Activated T-cell treated with anti-CD3 and anti-CD28 coated beads, Interleukin-2, amount 50 U/mL, for 4 hours (primary cell): ENCODE results near the gene FOXD3. TPM values are rescaled to one million over a fixed set of nuclear protein-coding genes. Genes with fewer than 3 reads are reported as not detected.
A peak's percentile ranks its signal among the peaks of the same experiment; 100 is the strongest.
"Not testable (repeated sequence)": the region's sequence is repeated elsewhere in the genome, so short reads cannot be mapped to it uniquely, and the experiment has no call there.

Experiments used
- ATAC-seq, 2 donors: fragments of 200-7000 bp; cut with Tn5 transposase; one replicate each; pipeline ENCODE4 v1.10.0; 2021
- DNase-seq: peaks from one replicate; pipeline ENCODE4 v3.0.0-alpha.2; 2020
- H3K27me3 Mint-ChIP-seq: one replicate; pipeline ENCODE4 v1.8.0; 2021; ENCODE audit warnings: low read depth, mixed read lengths
- H3K36me3 Mint-ChIP-seq: one replicate; pipeline ENCODE4 v1.8.0; 2022; ENCODE audit warnings: mixed read lengths; ENCODE audit not compliant: insufficient read depth
- H3K4me1 Mint-ChIP-seq: one replicate; pipeline ENCODE4 v1.8.0; 2021; ENCODE audit warnings: low read depth, mixed read lengths
- H3K4me3 Mint-ChIP-seq: one replicate; pipeline ENCODE4 v1.8.0; 2021; ENCODE audit warnings: mild to moderate bottlenecking, moderate library complexity, mixed read lengths
- H3K9me3 Mint-ChIP-seq: one replicate; pipeline ENCODE4 v1.8.0; 2021; ENCODE audit warnings: mixed read lengths
- total RNA-seq, 3 donors: library from RNA; stranded (reverse); gene quantifications; one replicate each; pipeline ENCODE4 v1.2.1, GENCODE V29; 2021

Gene FOXD3
- total RNA-seq, 3 donors from 2014 or later: not detected

GRCh38 chr1:63326106-63326472 is 3.7 kb downstream of the FOXD3 start:
- H3K9me3 Mint-ChIP-seq: peaks cover 11% of the 10 kb centered on the region
- H3K36me3 Mint-ChIP-seq: peaks cover 3% of the 10 kb centered on the region
- H3K4me1 Mint-ChIP-seq: peaks cover 30% of the 10 kb centered on the region
- DNase-seq (no peak), ATAC-seq (no peak)
- H3K27me3 Mint-ChIP-seq: peaks cover 73% of the 10 kb centered on the region
- no peak overlapping the region for H3K4me3 Mint-ChIP-seq

- no peak for ATAC-seq
- peaks cover 25% of the 10 kb centered on the region for H3K4me1 Mint-ChIP-seq
- H3K4me3 Mint-ChIP-seq: no peak overlapping the region
Observed at GRCh38 chr1:63326473-63327380, 4.4 kb downstream of the FOXD3 start.

GRCh38 chr1:63327417-63328054 is 5.2 kb downstream of the FOXD3 start:
- H3K4me3 Mint-ChIP-seq: no peak overlapping the region
- H3K4me1 Mint-ChIP-seq: peaks cover 21% of the 10 kb centered on the region
- peaks cover 11% of the 10 kb centered on the region for H3K9me3 Mint-ChIP-seq
- DNase-seq: no peak
- peaks cover 73% of the 10 kb centered on the region for H3K27me3 Mint-ChIP-seq
- ATAC-seq: no peak
- peaks cover 3% of the 10 kb centered on the region for H3K36me3 Mint-ChIP-seq

More at GRCh38 chr1:63326473-63327380, 4.4 kb downstream of the FOXD3 start:
- Mint-ChIP-seq H3K36me3 (peaks cover 3% of the 10 kb centered on the region), H3K9me3 (peaks cover 11% of the 10 kb centered on the region), H3K27me3 (peaks cover 70% of the 10 kb centered on the region)
- DNase-seq: no peak

DNA sequence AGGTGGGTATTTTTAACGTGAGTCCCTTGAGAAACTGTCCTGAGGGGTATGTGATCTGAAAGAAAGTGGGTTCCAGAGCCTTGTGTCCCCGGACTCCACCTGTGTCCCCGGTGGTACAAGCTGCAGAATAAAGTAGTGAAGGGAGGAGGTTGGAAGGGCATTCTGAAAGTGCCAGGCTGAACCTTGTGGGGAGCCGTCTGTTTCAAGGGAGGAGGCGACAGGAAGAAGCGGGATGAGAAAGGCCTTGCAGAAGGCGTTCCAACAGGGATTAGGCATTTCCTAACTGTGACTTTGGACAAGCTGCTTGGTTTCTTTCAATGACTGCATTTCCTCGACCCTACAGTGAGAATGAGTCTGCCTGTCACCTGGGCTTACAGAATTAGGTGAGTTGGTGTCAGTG is 5.8 kb downstream of the FOXD3 start:
- Mint-ChIP-seq H3K27me3 (peaks cover 77% of the 10 kb centered on the region), H3K9me3 (peaks cover 11% of the 10 kb centered on the region), H3K36me3 (peaks cover 3% of the 10 kb centered on the region), H3K4me1 (peaks cover 21% of the 10 kb centered on the region), H3K4me3 (no peak overlapping the region)
- ATAC-seq (no peak), DNase-seq (no peak)

DNA sequence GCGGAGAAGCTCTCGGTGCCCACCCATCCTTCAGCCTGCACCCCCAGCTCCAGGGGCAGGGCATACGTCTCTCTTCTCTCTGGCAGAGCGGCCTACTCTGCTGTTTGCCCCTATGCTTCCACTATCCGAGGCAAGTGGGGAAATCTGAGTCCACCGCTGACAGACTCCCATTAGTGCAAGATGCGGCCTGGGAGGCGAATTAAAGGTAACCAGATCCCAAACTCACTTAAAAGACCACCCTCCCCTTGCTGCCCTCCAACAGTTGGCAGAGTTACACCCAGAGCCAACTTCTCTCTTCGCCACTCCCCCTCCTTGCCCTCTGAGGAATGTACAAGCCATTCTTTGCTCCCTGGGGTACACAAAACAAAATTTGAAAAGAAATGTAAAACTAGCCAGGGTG is 6.4 kb downstream of the FOXD3 start:
- Mint-ChIP-seq H3K4me1 (peaks cover 18% of the 10 kb centered on the region), H3K27me3 (peaks cover 78% of the 10 kb centered on the region), H3K9me3 (peaks cover 11% of the 10 kb centered on the region), H3K4me3 (no peak overlapping the region), H3K36me3 (peaks cover 3% of the 10 kb centered on the region)
- ATAC-seq: no peak
- DNase-seq: no peak

DNA sequence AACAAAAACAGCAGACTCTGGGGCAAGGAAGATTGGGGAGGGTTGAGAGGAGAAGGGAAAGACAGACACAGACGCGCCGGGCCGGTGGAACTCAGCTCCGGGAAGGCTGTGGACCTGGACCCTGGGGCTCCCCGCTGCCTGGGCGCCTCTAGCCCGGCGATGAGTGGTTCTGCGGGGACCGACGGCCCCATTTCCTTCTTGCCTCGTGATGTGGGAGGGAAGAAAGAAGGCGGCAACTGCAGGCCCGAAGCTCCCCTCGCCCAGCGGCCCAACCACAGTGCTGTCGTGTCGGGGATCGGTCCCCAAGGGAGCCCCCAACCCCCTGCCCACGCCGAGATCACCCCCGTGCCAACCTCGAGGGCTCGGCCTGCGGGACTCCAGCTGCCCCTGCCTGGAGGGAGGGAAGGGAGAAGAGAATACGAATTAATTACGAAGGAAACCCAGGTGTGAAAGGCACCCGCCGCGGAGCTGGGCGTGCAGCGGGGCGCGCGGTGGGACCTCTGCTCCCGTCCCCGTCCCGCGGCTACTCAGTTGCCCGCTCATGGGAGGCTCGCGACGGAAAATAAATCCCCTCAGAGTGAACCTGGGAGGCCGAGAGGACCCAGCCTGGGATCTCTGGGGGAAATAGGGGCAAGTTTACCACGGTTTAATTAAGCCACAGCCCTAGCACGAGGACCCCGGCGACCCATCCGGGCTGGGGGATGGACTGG is 7.4 kb downstream of the FOXD3 start:
- peaks cover 15% of the 10 kb centered on the region for H3K4me1 Mint-ChIP-seq
- peaks cover 3% of the 10 kb centered on the region for H3K36me3 Mint-ChIP-seq
- H3K9me3 Mint-ChIP-seq: peaks cover 11% of the 10 kb centered on the region
- H3K4me3 Mint-ChIP-seq: no peak overlapping the region
- DNase-seq: no peak
- peaks cover 83% of the 10 kb centered on the region for H3K27me3 Mint-ChIP-seq
- ATAC-seq: peak in 1 of 2 donors; percentile 10

DNA sequence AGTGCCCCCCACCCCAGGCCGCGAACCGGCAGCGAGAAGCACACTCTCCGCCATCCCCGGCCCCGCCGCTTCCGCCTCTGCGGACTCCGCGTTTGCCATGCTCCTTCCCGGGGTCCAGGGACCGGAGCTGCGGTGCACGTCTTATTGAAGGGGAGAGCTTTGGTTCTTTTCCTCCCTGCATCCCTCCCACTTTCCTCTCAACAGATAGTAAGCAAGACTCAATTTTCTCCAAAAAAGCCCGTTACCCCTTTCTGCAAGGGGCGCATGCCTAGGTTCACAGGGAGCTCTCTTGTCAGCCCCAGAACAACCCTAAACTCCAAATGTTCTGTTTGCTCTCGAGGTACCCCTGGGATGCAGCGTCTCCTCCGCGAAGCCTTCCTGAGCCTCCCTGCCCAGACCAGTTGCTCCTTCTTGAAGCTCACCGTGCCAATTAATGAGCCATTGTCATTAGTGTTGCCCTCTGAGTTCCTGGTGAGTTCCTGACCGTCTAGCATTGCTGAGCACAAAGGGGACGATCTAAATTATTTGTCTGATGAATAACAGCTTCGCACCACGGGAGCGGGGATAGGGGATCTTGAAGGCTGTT is 8.1 kb downstream of the FOXD3 start:
- DNase-seq: no peak
- no peak overlapping the region for H3K4me3 Mint-ChIP-seq
- no peak for ATAC-seq
- H3K4me1 Mint-ChIP-seq: peaks cover 15% of the 10 kb centered on the region
- H3K9me3 Mint-ChIP-seq: peaks cover 11% of the 10 kb centered on the region
- H3K36me3 Mint-ChIP-seq: peaks cover 3% of the 10 kb centered on the region
- peaks cover 85% of the 10 kb centered on the region for H3K27me3 Mint-ChIP-seq

- peaks cover 28% of the 10 kb centered on the region for H3K27me3 Mint-ChIP-seq
- H3K9me3 Mint-ChIP-seq: no peaks in the 10 kb centered on the region
- DNase-seq (no peak), ATAC-seq (no peak)
- H3K4me1 Mint-ChIP-seq: no peaks in the 10 kb centered on the region
- no peaks in the 10 kb centered on the region for H3K36me3 Mint-ChIP-seq
- no peak overlapping the region for H3K4me3 Mint-ChIP-seq
Observed at GRCh38 chr1:63342402-63342801, 20.0 kb downstream of the FOXD3 start.

- DNase-seq: no peak
- ATAC-seq: no peak
- no peak overlapping the region for H3K4me3 Mint-ChIP-seq
- H3K36me3 Mint-ChIP-seq: no peaks in the 10 kb centered on the region
- H3K4me1 Mint-ChIP-seq: no peaks in the 10 kb centered on the region
- H3K27me3 Mint-ChIP-seq: peaks cover 32% of the 10 kb centered on the region
- H3K9me3 Mint-ChIP-seq: no peaks in the 10 kb centered on the region
Observed at GRCh38 chr1:63343922-63344321, 21.6 kb downstream of the FOXD3 start.

- no peaks in the 10 kb centered on the region for H3K9me3 Mint-ChIP-seq
- no peak overlapping the region for H3K4me3 Mint-ChIP-seq
- H3K36me3 Mint-ChIP-seq: no peaks in the 10 kb centered on the region
Observed at GRCh38 chr1:63350320-63350719, 28.0 kb downstream of the FOXD3 start.

DNA sequence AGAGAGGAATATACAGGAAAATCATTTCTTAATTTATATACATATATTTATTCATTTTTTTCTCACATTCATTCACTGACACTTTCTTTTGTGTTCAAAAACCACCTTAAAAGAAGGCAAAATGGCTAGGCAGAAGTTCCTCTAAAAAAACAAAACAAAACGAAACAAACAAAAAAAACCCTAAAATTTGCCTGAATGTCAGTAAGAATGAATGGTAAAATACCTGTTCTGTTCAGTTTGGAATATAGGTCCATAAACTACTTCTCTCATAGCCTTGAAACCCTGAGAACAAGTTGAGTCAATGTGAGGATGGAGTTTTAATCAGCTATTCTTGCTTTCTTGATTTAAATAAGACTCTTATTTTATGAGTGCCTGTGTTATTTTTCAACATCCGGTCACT is 30.4 kb downstream of the FOXD3 start:
- Mint-ChIP-seq H3K36me3 (no peaks in the 10 kb centered on the region), H3K9me3 (no peaks in the 10 kb centered on the region), H3K4me1 (no peaks in the 10 kb centered on the region), H3K27me3 (peaks cover 22% of the 10 kb centered on the region), H3K4me3 (no peak overlapping the region)
- DNase-seq: no peak
- ATAC-seq: no peak

More at GRCh38 chr1:63350320-63350719, 28.0 kb downstream of the FOXD3 start:
- Mint-ChIP-seq H3K27me3 (peaks cover 27% of the 10 kb centered on the region), H3K4me1 (no peaks in the 10 kb centered on the region)
- DNase-seq (no peak), ATAC-seq (no peak)

DNA sequence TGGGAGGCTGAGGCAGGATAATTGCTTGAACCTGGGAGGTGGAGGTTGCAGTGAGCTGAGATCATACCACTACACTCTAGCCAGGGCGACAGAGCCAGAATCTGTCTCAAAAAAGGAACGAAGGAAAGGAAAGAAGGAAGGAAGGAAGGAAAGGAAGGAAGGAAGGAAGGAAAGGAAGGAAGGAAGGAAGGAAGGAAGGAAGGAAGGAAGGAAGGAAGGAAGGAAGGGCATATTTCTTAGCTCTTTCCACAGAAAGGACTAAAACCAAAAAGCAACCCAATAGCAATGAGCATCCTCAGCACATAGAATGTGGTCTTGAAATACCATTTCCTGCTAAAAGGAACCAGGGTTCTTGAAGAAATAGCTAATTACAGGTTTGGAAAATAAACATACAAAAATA is 33.9 kb downstream of the FOXD3 start:
- not testable (repeated sequence) for ATAC-seq, H3K9me3 Mint-ChIP-seq, H3K36me3 Mint-ChIP-seq, H3K4me3 Mint-ChIP-seq, DNase-seq, H3K4me1 Mint-ChIP-seq
- H3K27me3 Mint-ChIP-seq: peaks cover 26% of the 10 kb centered on the region

DNA sequence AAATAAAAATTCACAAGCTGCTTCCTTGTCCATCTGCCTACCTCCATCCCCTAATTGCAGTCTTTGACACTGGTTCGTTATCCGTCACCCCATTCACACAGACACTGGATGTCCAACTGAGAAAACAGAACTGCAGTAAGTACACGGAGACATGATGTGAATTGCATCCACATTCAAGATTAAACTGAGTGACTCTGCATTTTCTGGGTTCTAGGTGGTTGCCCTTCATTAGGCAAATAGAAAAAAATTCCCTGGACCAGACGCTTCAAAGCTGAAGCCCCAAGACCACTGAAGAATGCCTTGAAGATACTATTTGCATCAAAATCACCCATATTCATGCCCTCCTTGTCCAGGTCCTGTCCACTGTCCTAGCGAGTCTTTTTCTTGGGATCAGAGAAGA is 37.2 kb downstream of the FOXD3 start:
- Mint-ChIP-seq H3K36me3 (no peaks in the 10 kb centered on the region), H3K9me3 (no peaks in the 10 kb centered on the region), H3K27me3 (peaks cover 25% of the 10 kb centered on the region), H3K4me3 (no peak overlapping the region), H3K4me1 (no peaks in the 10 kb centered on the region)
- ATAC-seq: no peak
- no peak for DNase-seq

GRCh38 chr1:63362073-63362472 is 39.7 kb downstream of the FOXD3 start:
- H3K4me1 Mint-ChIP-seq: peaks cover 8% of the 10 kb centered on the region
- ATAC-seq (no peak), DNase-seq (no peak)
- H3K27me3 Mint-ChIP-seq: peaks cover 18% of the 10 kb centered on the region
- no peak overlapping the region for H3K4me3 Mint-ChIP-seq
- H3K36me3 Mint-ChIP-seq: no peaks in the 10 kb centered on the region
- H3K9me3 Mint-ChIP-seq: no peaks in the 10 kb centered on the region
